SIG-M5 treated with dmso at 0.1 percent for 504 hours (cell line): ENCODE results near the gene SENP1.

ENCODE experiments used
- DNase-seq: peaks from one replicate; lab custom pipeline; 2025; ENCODE audit not compliant: unreplicated experiment; lab: John Stamatoyannopoulos, UW

Gene SENP1

DNA sequence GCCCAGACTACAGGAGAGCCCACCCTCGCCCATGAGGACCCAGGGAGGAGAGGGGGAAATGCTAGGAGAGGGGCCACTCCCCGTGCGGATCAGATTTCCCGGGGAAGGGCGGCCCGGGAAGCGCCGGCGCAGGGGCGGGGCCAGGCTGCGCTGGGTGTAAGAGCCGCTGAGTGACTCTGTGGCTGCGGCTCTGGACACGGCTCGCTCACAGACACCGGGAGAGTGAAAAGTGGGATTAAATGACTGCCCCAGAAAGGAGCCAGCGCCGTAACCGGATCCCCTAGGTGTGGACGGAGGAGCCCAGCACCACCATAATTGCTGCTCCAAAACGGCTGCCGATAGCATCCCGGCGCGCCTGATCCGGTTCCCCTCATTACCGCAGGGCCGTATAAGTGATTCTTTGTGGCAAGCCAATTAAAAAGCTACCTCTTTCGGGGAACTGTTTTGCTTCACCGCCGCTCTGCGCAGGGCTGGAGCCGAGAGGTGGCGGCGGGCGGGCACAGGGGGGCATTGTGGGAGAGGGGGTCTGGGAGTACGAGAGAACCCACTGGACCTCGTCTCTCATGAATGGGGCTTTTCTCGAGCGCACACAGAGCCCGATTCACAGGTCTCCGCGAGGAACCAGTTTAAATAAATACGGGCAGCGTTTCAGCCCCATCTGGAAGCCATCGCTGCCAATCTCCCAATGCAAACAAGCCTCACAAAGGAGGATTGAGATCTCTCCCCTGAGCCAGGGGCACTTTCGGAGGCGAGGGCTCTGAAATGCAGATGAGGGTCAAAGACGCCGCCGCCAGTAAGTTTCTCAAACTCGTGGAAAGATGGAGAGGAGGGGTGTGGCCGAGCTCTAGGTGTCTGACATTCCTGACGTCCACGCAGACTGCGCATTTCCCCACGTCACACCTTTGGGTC is 104.1 kb downstream of the SENP1 start:
- peak; percentile 12 for DNase-seq

DNA sequence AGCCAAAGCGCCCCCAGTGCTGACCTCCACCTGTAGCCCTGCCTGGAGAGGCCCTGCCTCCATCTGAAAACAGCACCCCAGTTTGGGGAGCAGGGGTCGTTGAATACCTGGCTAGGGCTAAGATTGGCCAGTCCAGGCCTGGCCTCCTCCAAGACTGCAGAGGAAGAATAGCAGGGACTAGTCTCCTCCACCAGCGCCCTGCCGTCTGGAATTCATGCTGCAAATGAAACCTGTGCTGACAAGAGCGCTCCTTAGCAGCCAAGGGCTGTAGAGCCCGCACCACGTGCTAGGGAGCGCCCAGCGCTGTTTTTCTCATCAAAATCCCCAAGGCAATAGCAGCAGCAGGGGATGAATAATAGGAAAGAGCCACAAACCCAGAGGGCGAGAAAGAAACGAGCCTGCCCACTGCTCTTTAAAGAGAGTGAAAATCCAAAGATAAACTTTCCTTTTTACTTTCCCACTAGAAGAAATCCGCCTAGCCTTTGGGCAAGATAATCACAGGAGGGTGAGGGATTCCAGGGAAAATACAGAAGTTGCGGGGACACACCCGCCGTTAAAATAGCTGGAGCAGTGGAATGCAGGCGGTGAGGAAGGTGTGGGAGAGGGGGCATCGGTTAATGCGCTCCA is 104.9 kb downstream of the SENP1 start:
- DNase-seq, result peak; percentile 18

- no peak for DNase-seq
Observed at GRCh38 chr12:47999816-48000215, 106.1 kb downstream of the SENP1 start.

DNA sequence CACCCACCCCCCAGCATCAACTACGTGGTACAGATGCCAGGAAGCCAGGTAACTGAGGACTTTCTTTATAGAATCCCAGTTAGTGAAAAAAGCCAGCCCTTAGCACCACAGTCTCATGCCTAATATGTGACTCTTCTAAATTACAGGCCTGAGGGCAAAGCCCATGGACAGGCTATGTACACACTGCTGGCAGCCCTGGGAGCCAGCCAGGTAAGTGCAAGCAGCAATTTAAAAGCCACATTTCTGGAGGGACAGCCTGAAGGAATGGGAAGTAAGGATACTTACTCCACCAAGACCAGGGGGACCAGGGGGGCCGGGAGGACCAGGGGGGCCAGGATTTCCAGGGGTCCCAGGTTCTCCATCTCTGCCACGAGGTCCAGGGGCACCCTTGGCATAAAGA is 108.6 kb downstream of the SENP1 start:
- DNase-seq, result peak; percentile 22

GRCh38 chr12:47995981-47996401 is 109.9 kb downstream of the SENP1 start:
- no peak for DNase-seq

GRCh38 chr12:47993491-47993890 is 112.4 kb downstream of the SENP1 start:
- no peak for DNase-seq
